Transverse colon (tissue), 4 donors: ENCODE data around the gene PNPLA2.

Experiments used
- EP300 ChIP-seq: sonication (generic); formaldehyde crosslinking; IDR thresholded peaks from one replicate; pipeline ENCODE4 v1.6.1; 2017; ENCODE audit warnings: antibody characterized with exemption, low read depth
- POLR2A ChIP-seq: fragments of 450-650 bp; IDR thresholded peaks from one replicate; pipeline ENCODE4 v1.6.1; 2016; ENCODE audit warnings: antibody characterized with exemption, mild to moderate bottlenecking, moderate library complexity
- POLR2AphosphoS5 ChIP-seq, 3 donors: sonication (generic); formaldehyde crosslinking; IDR thresholded peaks; one replicate each; pipeline ENCODE4 v1.6.1; 2016; ENCODE audit warnings: antibody characterized with exemption in 3 of 3
- TF ChIP-seq, protein P1 (sequence below), 5 experiments: fragments of 200-600 bp in 3 of 5; fragments of 450-650 bp in 2 of 5; sonication (generic) in 3 of 5; IDR thresholded peaks; 1 replicate in 2 of 5; 2 replicates in 3 of 5; pipeline ENCODE4 v1.5.1; 2016 to 2017; ENCODE audit warnings: antibody characterized with exemption in 5 of 5, inconsistent platforms in 3 of 5, mild to moderate bottlenecking in 2 of 5, moderate library complexity in 1 of 5

GRCh38 chr11:862696-863022 is 43.9 kb downstream of the PNPLA2 start:
- no peak for TF ChIP-seq POLR2A
- no peak for TF ChIP-seq POLR2AphosphoS5 (IDR thresholded peaks at IDR 0.05)
- TF ChIP-seq EP300 = no peak
- TF ChIP-seq, protein P1, sequence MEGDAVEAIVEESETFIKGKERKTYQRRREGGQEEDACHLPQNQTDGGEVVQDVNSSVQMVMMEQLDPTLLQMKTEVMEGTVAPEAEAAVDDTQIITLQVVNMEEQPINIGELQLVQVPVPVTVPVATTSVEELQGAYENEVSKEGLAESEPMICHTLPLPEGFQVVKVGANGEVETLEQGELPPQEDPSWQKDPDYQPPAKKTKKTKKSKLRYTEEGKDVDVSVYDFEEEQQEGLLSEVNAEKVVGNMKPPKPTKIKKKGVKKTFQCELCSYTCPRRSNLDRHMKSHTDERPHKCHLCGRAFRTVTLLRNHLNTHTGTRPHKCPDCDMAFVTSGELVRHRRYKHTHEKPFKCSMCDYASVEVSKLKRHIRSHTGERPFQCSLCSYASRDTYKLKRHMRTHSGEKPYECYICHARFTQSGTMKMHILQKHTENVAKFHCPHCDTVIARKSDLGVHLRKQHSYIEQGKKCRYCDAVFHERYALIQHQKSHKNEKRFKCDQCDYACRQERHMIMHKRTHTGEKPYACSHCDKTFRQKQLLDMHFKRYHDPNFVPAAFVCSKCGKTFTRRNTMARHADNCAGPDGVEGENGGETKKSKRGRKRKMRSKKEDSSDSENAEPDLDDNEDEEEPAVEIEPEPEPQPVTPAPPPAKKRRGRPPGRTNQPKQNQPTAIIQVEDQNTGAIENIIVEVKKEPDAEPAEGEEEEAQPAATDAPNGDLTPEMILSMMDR (IDR thresholded peaks at IDR 0.05) = no peak
